ENCODE data around the gene MKI67. TPM values are rescaled to one million over a fixed set of nuclear protein-coding genes. Genes with fewer than 3 reads are reported as not detected.

The MKI67 gene
- total RNA-seq, 1 donor from 2014 or later, result 0.64 TPM

DNA sequence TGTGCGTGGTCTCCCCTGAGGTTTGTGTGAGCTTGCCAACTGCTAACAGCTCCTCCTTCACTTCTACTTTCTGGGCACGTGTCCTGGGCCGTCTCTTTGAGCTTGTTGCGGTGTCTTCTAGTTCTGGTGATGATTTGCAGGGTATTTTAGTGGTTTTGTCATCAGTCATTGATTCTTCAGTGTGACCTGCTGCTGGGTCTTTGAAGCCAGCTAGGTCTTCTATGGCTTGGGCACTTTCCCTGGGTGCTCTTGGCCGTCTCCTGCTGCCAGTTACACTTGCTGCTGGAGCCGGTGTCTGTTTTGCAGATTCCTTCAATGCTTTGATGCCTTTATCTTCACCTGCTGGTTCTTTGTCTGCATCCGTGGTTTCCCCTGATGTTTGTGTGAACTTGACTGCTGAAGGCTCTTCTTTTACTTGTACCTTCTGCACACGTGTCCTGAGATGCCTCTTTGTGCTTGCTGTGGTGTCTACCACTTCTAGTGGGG, 23.0 kb downstream of the MKI67 start:
- Histone ChIP-seq H3K27me3 (no peaks in the 10 kb centered on the region), H3K27ac (no peak overlapping the region), H3K36me3 (no peaks in the 10 kb centered on the region), H3K9me3 (no peaks in the 10 kb centered on the region), H3K4me3 (no peak overlapping the region), H3K4me1 (no peaks in the 10 kb centered on the region)
- intact Hi-C loops (cut with DNase I), result no loop called here
- TF ChIP-seq, protein P1, sequence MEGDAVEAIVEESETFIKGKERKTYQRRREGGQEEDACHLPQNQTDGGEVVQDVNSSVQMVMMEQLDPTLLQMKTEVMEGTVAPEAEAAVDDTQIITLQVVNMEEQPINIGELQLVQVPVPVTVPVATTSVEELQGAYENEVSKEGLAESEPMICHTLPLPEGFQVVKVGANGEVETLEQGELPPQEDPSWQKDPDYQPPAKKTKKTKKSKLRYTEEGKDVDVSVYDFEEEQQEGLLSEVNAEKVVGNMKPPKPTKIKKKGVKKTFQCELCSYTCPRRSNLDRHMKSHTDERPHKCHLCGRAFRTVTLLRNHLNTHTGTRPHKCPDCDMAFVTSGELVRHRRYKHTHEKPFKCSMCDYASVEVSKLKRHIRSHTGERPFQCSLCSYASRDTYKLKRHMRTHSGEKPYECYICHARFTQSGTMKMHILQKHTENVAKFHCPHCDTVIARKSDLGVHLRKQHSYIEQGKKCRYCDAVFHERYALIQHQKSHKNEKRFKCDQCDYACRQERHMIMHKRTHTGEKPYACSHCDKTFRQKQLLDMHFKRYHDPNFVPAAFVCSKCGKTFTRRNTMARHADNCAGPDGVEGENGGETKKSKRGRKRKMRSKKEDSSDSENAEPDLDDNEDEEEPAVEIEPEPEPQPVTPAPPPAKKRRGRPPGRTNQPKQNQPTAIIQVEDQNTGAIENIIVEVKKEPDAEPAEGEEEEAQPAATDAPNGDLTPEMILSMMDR (IDR thresholded peaks at IDR 0.05), result no peak
- no peak for DNase-seq (ENCODE audit: low spot score in 2 of 2)

GRCh38 chr10:128102480-128103228, 23.6 kb downstream of the MKI67 start:
- DNase-seq (ENCODE audit: low spot score in 2 of 2), result no peak
- intact Hi-C loops (cut with DNase I), result no loop called here

GRCh38 chr10:128101901-128102300, 24.3 kb downstream of the MKI67 start:
- no peaks in the 10 kb centered on the region for H3K27me3 ChIP-seq
- TF ChIP-seq, protein P1 (IDR thresholded peaks at IDR 0.05), result no peak
- H3K9me3 ChIP-seq, result no peaks in the 10 kb centered on the region
- no peaks in the 10 kb centered on the region for H3K4me1 ChIP-seq
- no peaks in the 10 kb centered on the region for H3K36me3 ChIP-seq
- intact Hi-C loops (cut with DNase I), result no loop called here
- H3K27ac ChIP-seq, result no peak overlapping the region
- H3K4me3 ChIP-seq, result no peak overlapping the region
- no peak for DNase-seq (ENCODE audit: low spot score in 2 of 2)

More at GRCh38 chr10:128102480-128103228, 23.6 kb downstream of the MKI67 start:
- TF ChIP-seq, protein P1 (IDR thresholded peaks at IDR 0.05), result no peak
- Histone ChIP-seq H3K27me3 (no peaks in the 10 kb centered on the region), H3K4me3 (no peak overlapping the region), H3K4me1 (no peaks in the 10 kb centered on the region), H3K36me3 (no peaks in the 10 kb centered on the region), H3K27ac (no peak overlapping the region), H3K9me3 (no peaks in the 10 kb centered on the region)

DNA sequence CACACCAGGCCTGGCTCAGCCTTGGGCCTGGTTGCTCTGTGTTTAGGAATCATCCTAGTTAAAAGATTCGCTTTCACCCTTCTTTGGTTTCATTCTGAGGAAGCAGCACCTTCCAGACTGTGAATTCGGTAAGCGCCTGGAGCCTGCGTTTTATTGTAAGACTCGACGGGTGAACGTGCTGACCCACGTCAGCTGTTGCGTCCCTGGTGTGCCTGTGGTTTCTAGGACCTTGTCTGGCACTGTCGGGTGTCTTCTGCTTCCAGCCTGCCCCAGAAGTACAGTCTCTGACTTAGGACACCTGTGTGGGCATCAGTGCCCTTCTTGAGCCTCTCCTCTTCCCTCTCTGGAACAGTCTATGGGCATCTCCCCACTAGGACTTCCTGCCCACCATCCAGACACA, 26.3 kb downstream of the MKI67 start:
- Histone ChIP-seq H3K4me3 (no peak overlapping the region), H3K4me1 (no peaks in the 10 kb centered on the region), H3K36me3 (no peaks in the 10 kb centered on the region), H3K27me3 (no peaks in the 10 kb centered on the region), H3K27ac (no peak overlapping the region), H3K9me3 (no peaks in the 10 kb centered on the region)
- TF ChIP-seq, protein P1 (IDR thresholded peaks at IDR 0.05), result no peak
- intact Hi-C loops (cut with DNase I), result no loop called here
- no peak for DNase-seq (ENCODE audit: low spot score in 2 of 2)

DNA sequence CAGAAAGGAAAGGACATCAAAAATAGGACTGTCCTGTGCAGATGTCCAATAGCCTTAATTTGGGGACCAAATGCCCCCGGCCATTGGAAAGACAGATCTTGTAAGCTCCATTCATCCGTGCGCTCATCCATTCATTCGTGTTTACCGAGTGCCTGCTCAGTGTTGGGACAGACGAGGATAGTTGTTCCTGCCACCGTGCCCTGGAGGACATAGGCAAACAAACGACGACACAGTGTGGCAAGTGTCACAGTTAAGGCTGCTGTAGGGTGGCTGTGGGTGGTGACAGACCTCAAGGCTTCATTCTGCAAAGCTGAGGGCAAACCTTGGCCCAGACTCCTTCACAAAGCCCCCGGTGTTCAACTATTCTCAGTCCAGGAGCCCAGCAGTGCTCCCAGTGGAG, 27.6 kb downstream of the MKI67 start:
- intact Hi-C loops (cut with DNase I), result no loop called here
- Histone ChIP-seq H3K4me1 (no peaks in the 10 kb centered on the region), H3K9me3 (no peaks in the 10 kb centered on the region), H3K27me3 (no peaks in the 10 kb centered on the region), H3K27ac (no peak overlapping the region), H3K4me3 (no peak overlapping the region), H3K36me3 (no peaks in the 10 kb centered on the region)
- DNase-seq (ENCODE audit: low spot score in 2 of 2), result no peak
- TF ChIP-seq, protein P1 (IDR thresholded peaks at IDR 0.05), result no peak
